HG02870 (cell line): Measurements from ENCODE around the gene GSTO2.
A peak's percentile ranks its signal among the peaks of the same experiment; 100 is the strongest.
"Not testable (repeated sequence)": the region's sequence is repeated elsewhere in the genome, so short reads cannot be mapped to it uniquely, and the experiment has no call there.

Source experiments
- ATAC-seq: cut with Tn5 transposase; IDR thresholded peaks from one replicate; pipeline ENCODE4 v1.9.1; 2021; ENCODE audit warnings: mild to moderate bottlenecking, moderate library complexity; ENCODE audit not compliant: unreplicated experiment

Gene GSTO2

DNA sequence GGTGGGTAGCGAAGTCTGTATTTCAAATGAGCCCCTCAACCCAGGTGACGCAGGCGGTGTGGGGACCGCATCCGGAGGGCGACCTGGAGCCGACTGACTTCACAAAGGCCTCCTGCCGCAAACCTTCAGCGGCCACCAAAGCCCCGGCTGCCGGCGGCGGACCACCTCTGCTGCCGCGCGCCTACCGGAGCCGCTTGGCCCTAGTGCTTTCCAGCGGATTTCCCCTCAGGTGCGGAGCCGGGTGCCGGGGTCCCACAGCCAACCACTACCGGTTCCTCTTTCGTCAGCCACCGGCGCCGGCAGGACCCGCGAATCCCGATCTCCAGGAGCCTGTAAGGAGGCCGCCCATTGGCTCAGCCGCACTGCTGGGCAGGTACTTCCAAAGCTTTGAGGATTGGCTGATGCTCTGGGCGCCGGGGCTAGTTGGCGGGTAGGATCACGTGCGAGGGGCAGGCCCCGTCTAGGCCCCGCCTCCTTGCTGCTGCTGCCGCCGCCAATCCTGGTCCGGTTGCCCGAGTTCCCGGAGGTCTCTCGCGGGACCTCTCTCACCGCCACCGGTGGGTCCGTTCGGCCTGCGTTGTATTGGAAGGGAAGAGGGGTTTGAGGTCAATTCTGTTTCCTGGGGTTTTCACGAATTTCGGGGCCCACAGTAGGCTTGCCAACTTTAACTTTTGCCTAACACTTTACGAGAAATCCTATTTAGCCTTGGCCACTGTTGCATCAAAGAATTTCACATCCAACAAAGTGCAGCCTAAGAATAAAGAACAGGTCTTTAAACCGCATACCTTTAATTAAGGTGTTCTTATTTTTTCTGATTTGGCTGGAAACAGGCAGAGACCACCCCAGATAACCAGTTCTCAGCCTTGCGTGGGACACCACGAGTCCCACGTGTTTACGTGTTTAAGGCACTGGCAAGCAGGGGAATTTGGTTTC lies at the start of gene GSTO2:
GSTO2 (plus strand) TSS at position 472 of the 933 bp plus-strand sequence. CDS start 5,732 bp downstream, outside the sequence.
- peak; percentile 96 for ATAC-seq

DNA sequence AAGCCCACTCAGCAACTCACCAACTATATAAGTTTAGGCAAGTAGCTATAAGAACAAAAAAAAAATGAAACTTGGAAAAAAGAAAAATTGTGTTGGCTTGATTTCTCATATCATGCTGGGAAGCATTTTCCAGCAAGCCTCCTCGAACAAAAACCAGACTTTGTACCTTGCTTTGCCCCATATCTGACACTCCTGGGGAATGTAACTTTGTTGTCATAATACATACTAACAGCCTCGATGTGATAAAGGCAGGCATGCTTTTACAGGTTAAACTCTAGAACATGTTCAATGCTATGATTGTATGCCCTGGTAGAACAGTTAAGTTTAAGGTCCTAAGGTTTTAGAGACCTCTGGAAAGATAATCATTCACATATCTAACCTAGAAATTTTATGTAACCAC lies 48.5 kb upstream of the GSTO2 start:
- ATAC-seq = no peak

DNA sequence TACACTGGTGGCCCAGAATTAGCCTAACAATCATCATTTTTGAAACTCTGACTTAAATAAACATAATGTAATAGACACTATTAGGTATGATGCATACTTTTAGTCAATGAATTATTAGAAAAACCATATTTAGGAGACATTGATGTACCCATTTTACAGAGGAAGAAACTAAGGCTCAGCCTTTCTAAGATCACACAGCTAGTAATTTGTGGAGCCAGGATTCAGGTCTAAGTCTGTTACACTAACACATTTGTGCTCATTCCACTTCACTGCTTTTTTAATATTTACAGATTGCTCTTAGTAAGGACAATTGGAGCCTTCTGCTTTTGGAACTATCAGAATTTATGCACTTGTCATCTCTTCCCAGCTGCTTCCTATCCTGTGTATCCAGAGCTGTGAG lies 45.7 kb upstream of the GSTO2 start:
- ATAC-seq = no peak

DNA sequence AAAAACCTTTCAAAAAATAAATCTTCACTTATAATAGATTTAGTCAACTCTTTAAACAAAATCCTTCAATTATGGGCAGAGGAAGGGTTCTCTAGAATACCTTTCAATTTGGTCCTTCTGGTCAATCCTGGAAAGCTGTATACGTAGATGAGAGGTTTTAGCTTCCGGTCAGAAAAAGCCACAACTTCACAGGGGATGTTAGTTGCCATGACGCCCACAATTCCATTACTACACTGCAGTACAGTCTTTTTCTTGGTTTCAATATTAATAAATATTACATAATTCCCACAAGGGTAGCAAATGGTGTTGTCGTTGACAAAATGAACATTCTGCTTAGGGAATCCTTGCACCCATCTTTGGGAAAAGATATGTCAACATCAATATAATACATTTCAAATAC lies 38.5 kb upstream of the GSTO2 start:
- ATAC-seq = no peak

DNA sequence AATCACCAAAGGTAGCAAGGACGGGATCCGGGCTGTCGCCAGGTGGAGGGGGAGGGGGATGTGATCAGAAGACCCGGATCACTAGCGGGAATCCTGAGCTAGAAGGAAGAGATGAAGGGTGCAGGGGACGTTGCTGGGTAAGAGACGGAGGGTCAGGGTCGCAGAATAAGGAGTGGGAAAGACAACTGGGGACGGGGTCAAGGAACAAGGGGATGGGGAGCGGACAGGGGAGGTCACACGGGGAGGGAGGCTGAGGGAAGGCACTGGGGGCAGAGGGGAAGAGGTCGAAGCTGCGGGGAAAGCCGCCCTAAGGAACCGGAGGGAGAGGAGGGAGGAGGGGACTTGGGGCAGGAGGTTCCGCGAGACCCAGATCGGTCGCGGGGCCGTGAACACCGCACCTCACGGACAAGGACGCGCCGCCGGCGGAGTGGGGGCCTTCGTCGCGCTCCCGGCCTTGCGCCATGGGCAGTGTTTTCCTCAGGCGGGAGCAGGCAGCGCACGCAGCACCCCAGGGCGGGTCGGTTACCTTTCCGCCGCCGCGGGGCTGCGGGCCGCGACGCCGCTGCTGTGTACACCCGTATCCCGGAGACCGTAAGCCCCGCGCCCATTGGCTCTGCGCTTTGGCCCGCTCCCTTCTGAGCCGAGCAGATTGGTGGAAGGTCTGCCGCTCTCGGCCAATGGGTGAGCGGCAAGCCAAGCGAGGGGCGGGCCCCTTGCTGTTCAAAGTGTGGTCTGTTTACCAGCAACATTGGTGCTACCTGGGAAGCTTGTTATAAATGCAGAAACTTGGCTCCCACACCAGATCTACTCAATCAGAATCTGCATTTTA lies 37.0 kb upstream of the GSTO2 start, which contains the start of gene CFAP43:
CFAP43 (minus strand) TSS at position 581 of the 829 bp plus-strand sequence; CDS start at position 463, 118 bp downstream.
- ATAC-seq = peak; percentile 100

DNA sequence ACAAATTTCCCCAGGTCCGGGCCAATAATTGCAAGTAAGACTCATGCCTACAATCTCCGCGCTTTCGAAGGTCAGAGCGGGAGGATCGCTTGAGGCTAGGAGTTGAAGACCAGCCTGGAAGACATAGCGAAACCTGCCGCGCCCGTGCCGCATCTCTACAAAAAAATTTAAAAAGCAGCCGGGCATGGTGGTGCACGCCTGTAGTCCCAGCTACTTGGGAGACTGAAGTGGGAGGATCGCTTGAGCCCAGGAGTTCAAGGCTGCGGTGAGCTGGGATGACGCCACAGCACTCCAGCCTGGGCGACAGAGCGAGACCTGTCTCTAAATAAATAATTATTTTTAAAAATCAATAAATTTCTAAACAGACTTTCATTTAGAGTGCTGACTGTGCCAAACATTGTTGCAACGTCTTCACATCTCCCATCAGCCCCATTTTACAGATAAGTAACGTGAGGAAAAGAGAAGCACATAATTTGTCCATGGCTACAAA lies 36.3 kb upstream of the GSTO2 start:
- no peak for ATAC-seq

DNA sequence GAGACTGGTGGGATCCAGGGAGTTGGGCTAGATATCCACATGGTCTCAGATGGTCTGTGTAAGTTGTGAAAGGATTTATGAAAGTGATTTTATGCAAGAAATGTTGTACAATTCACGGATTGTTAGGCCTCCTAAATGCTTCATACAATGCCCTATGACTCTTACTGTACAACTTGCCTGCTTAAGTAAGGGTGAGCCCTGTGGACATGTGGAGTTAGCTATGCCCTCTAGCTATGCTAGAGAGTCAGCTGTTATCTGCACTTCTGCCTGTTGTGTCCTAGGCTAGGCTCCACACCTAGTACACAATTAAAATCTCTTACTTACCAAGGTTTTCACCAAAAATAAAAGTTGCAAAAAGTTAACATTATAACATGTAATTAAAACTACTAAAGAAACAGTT lies 35.2 kb upstream of the GSTO2 start:
- no peak for ATAC-seq

DNA sequence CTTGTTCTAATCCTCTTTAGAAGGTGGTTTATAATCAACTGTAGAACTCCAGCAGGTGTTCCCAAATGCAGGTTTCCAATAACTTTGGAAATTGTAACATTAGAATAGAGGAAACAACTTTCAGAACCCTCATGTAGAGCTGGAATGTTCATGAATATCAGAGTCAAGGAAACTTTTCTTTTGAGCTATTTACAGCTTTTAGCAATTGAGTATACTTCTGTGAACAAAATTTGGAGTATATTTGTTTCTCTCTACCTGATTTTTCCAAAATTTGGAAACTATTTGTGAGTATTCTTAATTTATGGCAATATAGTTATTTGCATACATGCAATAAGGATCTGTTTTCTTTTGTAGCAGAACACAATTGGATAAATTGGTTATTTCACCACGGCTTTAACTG lies 34.0 kb upstream of the GSTO2 start:
- ATAC-seq = no peak

DNA sequence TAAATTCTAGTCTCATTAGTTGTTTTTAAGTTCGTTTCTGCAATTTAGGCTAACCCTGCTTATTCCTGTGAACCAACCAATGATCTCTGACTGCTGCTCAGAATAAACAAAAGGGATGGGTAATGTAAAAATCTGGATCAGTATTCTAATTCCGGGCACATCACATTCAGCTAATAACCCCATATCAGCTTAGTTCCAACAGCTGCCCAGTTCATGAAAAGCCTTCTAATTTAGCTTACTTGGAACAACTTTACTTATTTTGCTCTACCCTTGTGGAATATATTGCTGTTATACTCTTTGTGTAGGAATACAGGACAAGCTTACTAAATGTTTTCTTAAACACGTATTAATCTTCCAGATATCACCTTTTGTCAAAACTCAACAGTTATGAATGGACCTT lies 33.2 kb upstream of the GSTO2 start:
- no peak for ATAC-seq

DNA sequence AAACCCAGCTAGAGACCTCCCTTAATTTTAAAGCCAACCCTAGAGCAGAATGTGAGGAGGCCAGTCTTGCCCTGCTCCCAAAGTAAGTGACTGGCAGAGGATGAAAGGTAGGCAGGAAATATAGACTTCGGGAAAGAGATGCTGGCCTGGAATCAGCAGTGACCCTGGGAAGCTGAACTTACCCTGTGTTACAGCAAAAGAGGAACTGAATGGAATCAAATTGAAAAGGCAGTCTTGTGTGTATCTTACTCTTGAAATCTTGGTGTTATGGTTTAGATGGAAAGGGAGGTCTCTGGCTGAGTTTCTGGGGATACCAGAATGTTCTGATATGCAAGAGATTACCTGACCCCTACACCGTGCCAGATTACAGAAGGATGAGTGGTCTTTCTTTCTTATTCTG lies 28.9 kb upstream of the GSTO2 start:
- no peak for ATAC-seq

DNA sequence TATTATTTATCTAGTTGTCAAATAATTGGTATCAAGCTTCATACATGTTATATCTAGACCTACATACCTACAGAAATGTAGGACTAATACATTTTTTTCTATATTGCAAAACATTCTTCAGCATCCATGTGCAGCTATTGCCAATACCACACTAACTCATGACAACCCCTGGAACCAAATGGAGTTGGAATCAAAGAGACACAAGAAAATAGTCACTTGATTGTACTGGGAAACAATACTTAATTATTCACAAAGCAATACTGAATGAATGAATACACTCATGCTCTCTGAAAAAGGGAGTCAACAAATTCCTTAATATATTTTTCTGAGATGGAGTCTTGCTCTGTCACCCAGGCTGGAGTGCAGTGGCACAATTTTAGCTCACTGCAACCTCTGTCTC lies 26.4 kb upstream of the GSTO2 start:
- no peak for ATAC-seq

DNA sequence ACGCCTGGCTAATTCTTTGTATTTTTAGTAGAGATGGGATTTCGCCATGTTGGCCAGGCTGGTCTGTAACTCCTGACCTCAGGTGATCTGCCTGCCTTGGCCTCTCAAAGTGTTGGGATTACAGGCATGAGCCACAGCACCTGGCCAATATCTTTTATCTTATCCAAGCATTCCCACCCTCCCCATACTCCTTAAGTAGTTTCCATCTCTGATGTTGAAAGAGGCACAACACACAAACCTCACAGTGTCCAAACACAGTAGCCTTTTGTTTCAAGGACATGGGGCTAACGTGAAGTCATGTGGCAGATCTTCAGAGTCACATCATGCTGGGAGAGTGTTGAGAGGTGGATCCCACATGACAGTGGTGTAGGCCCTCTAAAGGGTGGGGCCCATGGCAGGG lies 26.0 kb upstream of the GSTO2 start:
- ATAC-seq = not testable (repeated sequence)

DNA sequence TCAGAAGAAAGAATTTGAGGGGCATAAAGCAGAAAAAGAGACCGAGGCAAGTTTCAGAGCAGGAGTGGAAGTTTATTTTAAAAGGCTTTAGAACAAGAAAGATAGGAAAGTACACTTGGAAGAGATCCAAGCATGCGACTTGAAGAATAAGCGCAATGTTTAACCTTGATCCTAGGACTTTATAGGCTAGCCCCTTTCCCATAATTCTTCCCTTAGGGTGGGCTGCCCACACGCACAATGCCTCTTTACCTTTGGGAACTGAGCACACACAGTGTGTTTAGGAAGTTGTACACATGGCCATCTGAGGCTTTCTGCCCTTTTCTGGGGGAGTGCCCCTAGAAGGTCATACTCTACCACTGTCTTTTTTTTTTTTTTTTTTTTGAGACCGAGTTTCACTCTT lies 25.5 kb upstream of the GSTO2 start:
- no peak for ATAC-seq

DNA sequence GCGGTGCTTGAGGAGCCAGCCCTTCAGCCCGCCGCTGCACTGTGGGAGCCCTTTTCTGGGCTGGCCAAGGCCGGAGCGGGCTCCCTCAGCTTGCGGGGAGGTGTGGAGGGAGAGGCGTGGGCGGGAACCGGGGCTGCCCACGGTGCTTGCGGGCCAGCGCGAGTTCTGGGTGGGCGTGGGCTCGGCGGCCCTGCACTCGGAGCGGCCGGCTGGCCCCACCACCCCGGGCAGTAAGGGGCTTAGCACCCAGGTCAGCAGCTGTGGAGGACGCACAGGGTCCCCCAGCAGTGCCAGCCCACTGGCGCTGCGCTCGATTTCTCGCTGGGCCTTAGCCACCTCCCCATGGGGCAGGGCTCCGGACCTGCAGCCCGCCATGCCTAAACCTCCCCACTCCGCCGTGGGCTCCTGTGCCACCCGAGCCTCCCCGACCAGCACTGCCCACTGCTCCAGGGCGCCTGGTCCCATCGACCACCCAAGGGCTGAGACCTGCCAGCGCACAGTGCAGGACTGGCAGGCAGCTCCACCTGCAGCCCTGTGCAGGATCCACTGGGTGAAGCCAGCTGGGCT lies 23.8 kb upstream of the GSTO2 start:
- ATAC-seq = no peak

DNA sequence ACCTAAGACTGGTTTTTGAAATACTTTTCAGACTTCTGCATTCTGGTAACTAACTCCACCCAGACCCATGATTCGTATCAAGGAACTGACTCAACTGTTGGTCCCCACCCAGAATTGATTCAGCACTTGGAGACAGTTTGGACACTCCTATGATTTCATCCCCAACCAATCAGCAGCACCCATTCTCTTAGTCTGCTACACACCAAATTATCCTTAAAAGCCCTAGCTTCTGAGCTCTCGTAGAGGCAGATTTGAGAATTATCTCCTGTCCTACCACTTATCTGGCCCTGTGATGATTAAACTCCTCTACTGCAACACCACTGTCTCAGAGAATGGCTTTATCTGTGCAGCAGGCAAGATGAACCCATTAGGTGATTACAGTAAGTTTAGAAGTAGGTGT lies 22.0 kb upstream of the GSTO2 start:
- ATAC-seq = no peak

DNA sequence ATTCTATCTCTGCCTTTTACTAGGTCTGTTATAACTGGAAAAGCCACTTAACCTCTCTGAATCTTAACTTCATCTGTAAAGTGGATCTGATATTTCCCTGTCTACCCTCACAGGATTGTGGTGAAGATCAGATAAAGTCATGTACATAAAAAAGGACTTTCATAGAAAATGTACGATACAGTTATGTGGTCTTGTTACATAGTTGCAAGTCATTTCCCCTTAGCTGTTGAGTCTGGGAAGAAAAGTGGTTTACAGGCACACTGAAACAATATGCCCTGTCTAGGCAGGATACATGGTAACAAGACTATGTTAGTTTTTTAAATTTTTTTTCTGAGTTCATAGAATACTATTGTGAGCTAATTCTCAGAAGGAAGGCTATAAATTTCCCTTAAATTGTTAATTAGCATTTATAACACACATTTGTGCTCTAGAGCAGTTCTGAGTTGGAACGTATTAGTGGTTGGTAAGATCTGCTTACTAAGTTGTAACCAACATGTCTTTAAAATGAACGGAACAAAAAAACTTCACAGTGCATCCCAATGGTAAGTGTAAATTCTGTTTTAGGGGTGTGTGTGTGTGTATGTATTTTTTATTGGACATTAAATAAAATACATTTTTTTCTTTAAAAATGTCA lies 21.4 kb upstream of the GSTO2 start:
- ATAC-seq = no peak

DNA sequence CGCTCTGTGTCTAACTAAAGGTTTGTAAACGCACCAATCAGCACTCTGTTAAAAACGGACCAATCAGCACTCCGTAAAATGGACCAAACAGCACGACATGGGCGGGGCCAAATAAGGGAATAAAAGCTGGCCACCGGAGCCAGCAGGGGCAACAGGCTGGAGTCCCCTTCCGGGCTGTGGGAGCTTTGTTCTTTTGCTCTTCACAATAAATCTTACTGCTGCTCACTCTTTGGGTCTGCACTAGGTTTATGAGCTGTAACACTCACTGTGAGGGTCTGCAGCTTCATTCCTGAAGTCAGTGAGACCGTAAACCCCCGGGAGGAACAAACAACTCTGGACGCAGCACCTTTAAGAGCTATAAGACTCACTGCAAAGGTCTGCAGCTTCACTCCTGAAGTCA lies 20.1 kb upstream of the GSTO2 start:
- not testable (repeated sequence) for ATAC-seq

DNA sequence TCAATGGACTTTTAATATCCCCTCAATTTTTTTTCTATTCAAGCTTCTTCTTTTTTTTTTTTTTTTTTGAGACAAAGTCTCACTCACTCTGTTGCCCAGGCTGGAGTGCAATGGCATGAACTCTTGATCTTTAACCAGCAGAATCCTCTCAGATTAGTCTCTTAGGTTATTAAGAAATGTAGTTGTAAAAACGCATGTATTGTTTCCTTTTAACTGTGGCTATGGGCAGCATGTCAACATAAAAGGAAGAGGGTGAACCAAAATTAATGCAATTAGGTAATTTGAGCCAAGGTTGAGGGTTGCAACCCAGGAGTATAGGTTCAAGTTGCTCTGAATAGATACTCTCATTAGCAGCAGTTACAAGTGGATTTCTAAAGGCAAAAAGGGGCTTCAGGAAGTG lies 18.6 kb upstream of the GSTO2 start:
- ATAC-seq = no peak

DNA sequence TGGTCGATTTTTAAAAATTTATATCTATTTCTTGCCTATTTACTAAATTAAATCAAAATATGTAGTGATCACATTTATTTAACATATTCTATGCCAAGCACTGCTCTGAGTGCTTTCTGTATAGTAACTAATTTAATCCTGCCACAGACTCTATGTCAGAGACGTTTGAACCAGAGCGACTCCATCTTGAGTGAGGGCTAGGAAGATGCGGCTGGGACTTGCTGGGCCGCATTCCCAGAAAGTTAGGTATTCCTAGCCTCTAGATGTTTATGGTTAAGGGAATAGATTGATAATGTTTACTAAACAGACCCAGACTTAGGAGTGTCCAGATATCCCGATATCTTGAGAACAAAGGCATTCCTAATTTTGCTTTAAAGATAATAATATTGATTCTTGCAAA lies 17.5 kb upstream of the GSTO2 start:
- no peak for ATAC-seq

DNA sequence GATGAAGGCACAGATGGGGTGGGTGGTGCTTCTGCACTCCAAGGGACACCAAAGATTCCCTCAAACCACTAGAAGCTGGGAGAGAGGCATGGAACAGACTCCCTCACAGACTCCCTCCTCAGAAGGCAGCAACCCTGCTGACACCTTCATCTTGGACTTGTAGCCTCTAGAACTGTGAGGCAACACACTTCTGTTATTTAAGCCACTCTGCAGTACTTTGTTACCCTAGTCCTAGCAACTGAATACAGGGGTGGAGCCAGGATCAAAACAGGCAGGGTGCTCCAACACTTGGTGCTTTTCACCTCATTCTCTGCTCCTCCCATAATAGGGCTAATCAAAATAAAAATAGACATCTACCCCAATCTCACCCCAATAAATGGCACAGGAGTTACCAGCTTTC lies 16.6 kb upstream of the GSTO2 start:
- no peak for ATAC-seq

DNA sequence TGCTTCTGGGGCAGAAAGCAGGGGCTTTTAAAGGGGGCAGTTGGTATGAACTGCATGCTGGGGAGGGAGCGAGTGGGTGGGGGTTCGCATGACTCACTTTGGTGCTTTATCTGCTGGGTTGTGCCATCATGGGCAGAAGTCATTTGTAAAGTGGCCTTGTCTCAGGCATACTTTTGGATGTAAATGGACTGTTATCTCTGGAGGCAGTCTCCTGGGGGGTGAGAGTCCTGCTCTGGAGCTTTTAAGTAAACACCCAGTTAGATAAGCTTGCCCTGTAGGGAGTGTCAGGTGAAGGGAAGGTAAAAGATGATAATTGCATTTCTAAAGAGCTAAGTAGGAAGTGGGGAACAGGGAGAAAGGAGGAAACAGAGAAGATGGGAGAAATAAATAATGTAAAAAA lies 15.9 kb upstream of the GSTO2 start:
- no peak for ATAC-seq
